ENCODE results near the gene CRISPLD2.

The CRISPLD2 gene

GRCh38 chr16:84874983-84875382, 55.2 kb downstream of the CRISPLD2 start:
- Histone ChIP-seq H3K9ac (ENCODE audit: low read depth, low read length, poor library complexity, severe bottlenecking) (no peak overlapping the region), H3F3A (ENCODE audit: low read depth) (no peaks in the 10 kb centered on the region), H3K9me3 (ENCODE audit: insufficient read depth, low read depth, low read length) (no peaks in the 10 kb centered on the region), H3K4me3 (ENCODE audit: low read length, poor library complexity, severe bottlenecking) (no peak overlapping the region), H3K79me2 (ENCODE audit: insufficient read depth, low read length) (no peaks in the 10 kb centered on the region), H3K4me1 (ENCODE audit: insufficient read depth, low read length, poor library complexity, severe bottlenecking) (no peaks in the 10 kb centered on the region), H2AFZ (ENCODE audit: low read length) (no peak overlapping the region), H3K27me3 (ENCODE audit: insufficient read depth, low read length, poor library complexity, severe bottlenecking) (no peaks in the 10 kb centered on the region), H4K20me1 (ENCODE audit: insufficient read depth, low read length, poor library complexity, severe bottlenecking) (no peaks in the 10 kb centered on the region), H3K4me2 (ENCODE audit: low read depth, low read length, poor library complexity, severe bottlenecking) (no peak overlapping the region), H3K9me2 (replicated peaks; ENCODE audit: low read depth, low read length) (no peaks in the 10 kb centered on the region), H3K36me3 (ENCODE audit: insufficient read depth, low read length) (no peaks in the 10 kb centered on the region)
- TF ChIP-seq CTCF (conservative IDR thresholded peaks at IDR 0.05; ENCODE audit: low read length) (no peak), EZH2phosphoT487 (IDR thresholded peaks at IDR 0.05; ENCODE audit: borderline replicate concordance) (no peak)

DNA sequence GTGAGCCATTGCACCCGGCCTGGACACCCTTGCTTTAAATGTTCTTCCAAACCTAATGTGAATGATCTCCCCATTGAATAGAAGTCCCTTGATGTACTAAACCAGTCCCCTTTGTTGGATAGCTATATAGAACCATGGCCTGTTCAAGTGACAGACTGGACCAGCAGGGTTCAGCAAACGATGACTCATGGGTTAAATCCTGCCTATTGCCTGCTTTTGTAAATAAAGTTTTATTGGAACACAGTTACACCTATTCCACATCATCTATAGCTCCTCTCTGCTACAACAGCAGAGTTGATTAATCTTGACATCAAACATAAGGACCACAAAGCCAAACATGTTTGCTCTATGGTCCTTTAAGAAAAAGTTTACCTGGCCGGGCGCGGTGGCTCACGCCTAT, 56.1 kb downstream of the CRISPLD2 start:
- Histone ChIP-seq H3K4me3 (ENCODE audit: low read length, poor library complexity, severe bottlenecking) (no peak overlapping the region), H4K20me1 (ENCODE audit: insufficient read depth, low read length, poor library complexity, severe bottlenecking) (no peaks in the 10 kb centered on the region), H3K4me2 (ENCODE audit: low read depth, low read length, poor library complexity, severe bottlenecking) (no peak overlapping the region), H3K27me3 (ENCODE audit: insufficient read depth, low read length, poor library complexity, severe bottlenecking) (no peaks in the 10 kb centered on the region), H3K9ac (ENCODE audit: low read depth, low read length, poor library complexity, severe bottlenecking) (no peak overlapping the region), H3K79me2 (ENCODE audit: insufficient read depth, low read length) (no peaks in the 10 kb centered on the region), H2AFZ (ENCODE audit: low read length) (no peak overlapping the region), H3K36me3 (ENCODE audit: insufficient read depth, low read length) (no peaks in the 10 kb centered on the region), H3K9me2 (replicated peaks; ENCODE audit: low read depth, low read length) (no peaks in the 10 kb centered on the region), H3K4me1 (ENCODE audit: insufficient read depth, low read length, poor library complexity, severe bottlenecking) (no peaks in the 10 kb centered on the region), H3F3A (ENCODE audit: low read depth) (no peaks in the 10 kb centered on the region), H3K9me3 (ENCODE audit: insufficient read depth, low read depth, low read length) (no peaks in the 10 kb centered on the region)
- TF ChIP-seq CTCF (conservative IDR thresholded peaks at IDR 0.05; ENCODE audit: low read length) (no peak), EZH2phosphoT487 (IDR thresholded peaks at IDR 0.05; ENCODE audit: borderline replicate concordance) (no peak)

GRCh38 chr16:84876873-84877606, 57.3 kb downstream of the CRISPLD2 start:
- Histone ChIP-seq H3K36me3 (ENCODE audit: insufficient read depth, low read length) (no peaks in the 10 kb centered on the region), H3K79me2 (ENCODE audit: insufficient read depth, low read length) (no peaks in the 10 kb centered on the region), H3K27me3 (ENCODE audit: insufficient read depth, low read length, poor library complexity, severe bottlenecking) (no peaks in the 10 kb centered on the region), H2AFZ (ENCODE audit: low read length) (no peak overlapping the region), H3K4me3 (ENCODE audit: low read length, poor library complexity, severe bottlenecking) (no peak overlapping the region), H3K9ac (ENCODE audit: low read depth, low read length, poor library complexity, severe bottlenecking) (no peak overlapping the region), H3K9me2 (replicated peaks; ENCODE audit: low read depth, low read length) (no peaks in the 10 kb centered on the region), H3K9me3 (ENCODE audit: insufficient read depth, low read depth, low read length) (no peaks in the 10 kb centered on the region), H4K20me1 (ENCODE audit: insufficient read depth, low read length, poor library complexity, severe bottlenecking) (no peaks in the 10 kb centered on the region), H3K4me1 (ENCODE audit: insufficient read depth, low read length, poor library complexity, severe bottlenecking) (no peaks in the 10 kb centered on the region), H3K4me2 (ENCODE audit: low read depth, low read length, poor library complexity, severe bottlenecking) (no peak overlapping the region), H3F3A (ENCODE audit: low read depth) (no peaks in the 10 kb centered on the region)
- TF ChIP-seq CTCF (conservative IDR thresholded peaks at IDR 0.05; ENCODE audit: low read length) (no peak), EZH2phosphoT487 (IDR thresholded peaks at IDR 0.05; ENCODE audit: borderline replicate concordance) (no peak)

Data from Loucy (cell line).